OCI-LY1 (cell line): ENCODE measurements around the gene ZNF853.

Experiments
- H2AFZ ChIP-seq: fragments of 200-600 bp; sonication (generic), shearing (Covaris generic); 2 replicates; pipeline ENCODE4 v1.6.0; 2014; ENCODE audit warnings: antibody characterized with exemption, mild to moderate bottlenecking, low read length
- H3F3A ChIP-seq: fragments of 200-600 bp; sonication (generic), shearing (Covaris generic); 2 replicates; pipeline ENCODE4 v1.6.0; 2014; ENCODE audit warnings: mild to moderate bottlenecking, antibody characterized with exemption, low read length, moderate library complexity; ENCODE audit not compliant: insufficient read depth
- H3K27ac ChIP-seq: fragments of 200-600 bp; sonication (generic); 2 replicates; pipeline ENCODE4 v1.5.1; 2014; ENCODE audit warnings: low read length, mixed run types, mild to moderate bottlenecking, low read depth; ENCODE audit not compliant: poor library complexity, severe bottlenecking
- H3K27me3 ChIP-seq: fragments of 200-600 bp; sonication (generic); 2 replicates; pipeline ENCODE4 v1.6.0; 2014; ENCODE audit warnings: antibody characterized with exemption, mild to moderate bottlenecking, low read length, moderate library complexity; ENCODE audit not compliant: insufficient read depth
- H3K36me3 ChIP-seq: fragments of 200-600 bp; sonication (generic); 2 replicates; pipeline ENCODE4 v1.6.1; 2014; ENCODE audit warnings: mild to moderate bottlenecking, antibody characterized with exemption, low read length, moderate library complexity, mixed read lengths; ENCODE audit not compliant: insufficient read depth
- H3K4me1 ChIP-seq: fragments of 200-600 bp; sonication (generic); 2 replicates; pipeline ENCODE4 v1.5.1; 2014; ENCODE audit warnings: mild to moderate bottlenecking, low read length, moderate library complexity; ENCODE audit not compliant: insufficient read depth, severe bottlenecking
- H3K4me2 ChIP-seq: fragments of 200-600 bp; sonication (generic), shearing (Covaris generic); 2 replicates; pipeline ENCODE4 v1.6.1; 2014; ENCODE audit warnings: low read length
- H3K4me3 ChIP-seq: fragments of 200-600 bp; sonication (generic); 2 replicates; pipeline ENCODE4 v1.5.1; 2014; ENCODE audit warnings: low read length, low read depth, mild to moderate bottlenecking, mixed read lengths; ENCODE audit not compliant: poor library complexity, severe bottlenecking
- H3K79me2 ChIP-seq: fragments of 200-600 bp; shearing (Covaris generic); 2 replicates; pipeline ENCODE4 v1.6.1; 2016; ENCODE audit warnings: mixed run types, low read length, mixed read lengths; ENCODE audit not compliant: insufficient read depth
- H3K9ac ChIP-seq: fragments of 200-600 bp; sonication (generic), shearing (Covaris generic); 2 replicates; pipeline ENCODE4 v1.6.1; 2014; ENCODE audit warnings: mild to moderate bottlenecking, low read length, mixed read lengths
- H3K9me2 ChIP-seq: fragments of 200-600 bp; sonication (generic), shearing (Covaris generic); 2 replicates; pipeline ENCODE4 v1.6.1; 2014; ENCODE audit warnings: low read depth, mild to moderate bottlenecking, low read length, mixed read lengths
- H3K9me3 ChIP-seq: fragments of 200-600 bp; shearing (Covaris generic); 2 replicates; pipeline ENCODE4 v1.6.1; 2014; ENCODE audit warnings: low read length, mixed read lengths
- H4K20me1 ChIP-seq: fragments of 200-600 bp; sonication (generic), shearing (Covaris generic); 2 replicates; pipeline ENCODE4 v1.6.0; 2016; ENCODE audit warnings: mild to moderate bottlenecking, low read length; ENCODE audit not compliant: insufficient read depth
- CTCF ChIP-seq: fragments of 200-600 bp; sonication (generic), shearing (Covaris generic); IDR thresholded peaks from 2 replicates; pipeline ENCODE4 v1.5.1; 2017; ENCODE audit warnings: mild to moderate bottlenecking, antibody characterized with exemption, low read length, moderate library complexity, mixed read lengths
- EZH2 ChIP-seq: fragments of 200-600 bp; sonication (generic), shearing (Covaris generic); IDR thresholded peaks from 2 replicates; pipeline ENCODE4 v1.8.0; 2017; ENCODE audit warnings: borderline replicate concordance, mixed run types, mild to moderate bottlenecking, antibody characterized with exemption, low read length, moderate library complexity, mixed read lengths

ZNF853 gene

DNA sequence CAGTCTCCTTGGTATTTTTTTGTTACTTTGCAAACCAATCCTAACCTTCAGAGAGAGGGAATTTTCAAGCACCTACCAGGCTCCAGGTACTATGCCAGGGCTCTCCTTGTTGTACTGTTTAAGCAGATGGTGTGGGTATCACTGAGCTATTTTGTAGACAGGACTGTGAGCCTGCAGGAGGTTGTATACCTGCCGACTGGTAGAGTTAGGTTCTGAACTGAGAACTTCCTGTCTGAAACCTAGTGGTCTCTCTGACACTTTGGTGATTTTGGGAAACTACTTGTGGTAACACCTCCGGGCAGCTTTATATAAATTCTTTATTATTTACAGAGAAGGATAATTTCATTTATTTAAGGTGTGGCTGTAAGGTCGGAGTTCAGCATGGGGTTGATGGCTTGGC is 4.6 kb downstream of the ZNF853 start:
- Histone ChIP-seq H3F3A (no peaks in the 10 kb centered on the region), H3K9me3 (no peaks in the 10 kb centered on the region), H2AFZ (no peak overlapping the region), H3K27me3 (peaks cover 7% of the 10 kb centered on the region; the same call in 1 of the 2 replicates), H4K20me1 (no peaks in the 10 kb centered on the region), H3K36me3 (no peaks in the 10 kb centered on the region), H3K9ac (no peak overlapping the region), H3K27ac (no peak overlapping the region), H3K9me2 (no peaks in the 10 kb centered on the region), H3K4me2 (no peak overlapping the region), H3K4me1 (peaks cover 22% of the 10 kb centered on the region), H3K4me3 (no peak overlapping the region), H3K79me2 (no peaks in the 10 kb centered on the region)
- TF ChIP-seq CTCF (no peak), EZH2 (no peak)

GRCh38 chr7:6621195-6622133 is 6.1 kb downstream of the ZNF853 start:
- Histone ChIP-seq H3K4me1 (peaks cover 22% of the 10 kb centered on the region), H3K4me2 (no peak overlapping the region; the same call in 1 of the 2 replicates), H2AFZ (no peak overlapping the region)

GRCh38 chr7:6622134-6622710 is 6.8 kb downstream of the ZNF853 start:
- TF ChIP-seq EZH2 = no peak
- no peak for TF ChIP-seq CTCF
- Histone ChIP-seq H2AFZ (no peak overlapping the region), H3F3A (no peaks in the 10 kb centered on the region), H3K36me3 (no peaks in the 10 kb centered on the region), H3K79me2 (no peaks in the 10 kb centered on the region), H3K4me1 (peaks cover 22% of the 10 kb centered on the region), H3K4me3 (no peak overlapping the region), H3K9me3 (no peaks in the 10 kb centered on the region), H3K27me3 (no peaks in the 10 kb centered on the region; the same call in 1 of the 2 replicates), H3K9ac (no peak overlapping the region), H3K4me2 (no peak overlapping the region), H3K27ac (no peak overlapping the region), H4K20me1 (no peaks in the 10 kb centered on the region), H3K9me2 (no peaks in the 10 kb centered on the region)

More at GRCh38 chr7:6621195-6622133, 6.1 kb downstream of the ZNF853 start:
- no peaks in the 10 kb centered on the region for H3F3A ChIP-seq
- H3K27me3 ChIP-seq = no peaks in the 10 kb centered on the region; the same call in 1 of the 2 replicates
- H3K4me3 ChIP-seq = no peak overlapping the region
- no peak overlapping the region for H3K27ac ChIP-seq
- H3K36me3 ChIP-seq = no peaks in the 10 kb centered on the region
- no peaks in the 10 kb centered on the region for H3K9me2 ChIP-seq
- no peak overlapping the region for H3K9ac ChIP-seq
- TF ChIP-seq CTCF = no peak
- no peak for TF ChIP-seq EZH2
- H3K9me3 ChIP-seq = no peaks in the 10 kb centered on the region
- no peaks in the 10 kb centered on the region for H3K79me2 ChIP-seq
- no peaks in the 10 kb centered on the region for H4K20me1 ChIP-seq
